Stimulated activated naive B cell treated with anti-CD40 and anti-IgM and Interleukin-4, amounts not matched to agents 10 μg/mL and 1 μg/mL and 100 μg/mL, for 72 hours (primary cell): ENCODE results near the gene PTPRN2.

ENCODE experiments used
- ATAC-seq, 2 donors: fragments of 150-1000 bp; cut with Tn5 transposase; replicated peaks; 2 replicates each; pipeline ENCODE4 v1.10.0; 2021; ENCODE audit warnings: moderate library complexity in 1 of 2
- DNase-seq: peaks from one replicate; pipeline ENCODE4 v3.0.0; 2021
- H3K27ac Mint-ChIP-seq: one replicate; pipeline ENCODE4 v1.8.0; 2022; ENCODE audit warnings: mild to moderate bottlenecking, mixed read lengths
- H3K27me3 Mint-ChIP-seq, 2 donors: one replicate each; pipeline ENCODE4 v1.8.0; 2022; ENCODE audit warnings: mixed read lengths in 2 of 2
- H3K36me3 Mint-ChIP-seq, 2 donors: one replicate each; pipeline ENCODE4 v1.8.0; 2022; ENCODE audit warnings: mixed read lengths in 2 of 2, mild to moderate bottlenecking in 1 of 2
- H3K4me1 Mint-ChIP-seq, 2 donors: one replicate each; pipeline ENCODE4 v1.8.0; 2022; ENCODE audit warnings: mixed read lengths in 2 of 2, mild to moderate bottlenecking in 1 of 2
- H3K4me3 Mint-ChIP-seq, 2 donors: one replicate each; pipeline ENCODE4 v1.8.0; 2022; ENCODE audit warnings: mild to moderate bottlenecking in 2 of 2, mixed read lengths in 2 of 2, moderate library complexity in 1 of 2
- H3K9me3 Mint-ChIP-seq, 2 donors: one replicate each; pipeline ENCODE4 v1.8.0; 2022; ENCODE audit warnings: mixed read lengths in 2 of 2, mild to moderate bottlenecking in 1 of 2

PTPRN2 gene

DNA sequence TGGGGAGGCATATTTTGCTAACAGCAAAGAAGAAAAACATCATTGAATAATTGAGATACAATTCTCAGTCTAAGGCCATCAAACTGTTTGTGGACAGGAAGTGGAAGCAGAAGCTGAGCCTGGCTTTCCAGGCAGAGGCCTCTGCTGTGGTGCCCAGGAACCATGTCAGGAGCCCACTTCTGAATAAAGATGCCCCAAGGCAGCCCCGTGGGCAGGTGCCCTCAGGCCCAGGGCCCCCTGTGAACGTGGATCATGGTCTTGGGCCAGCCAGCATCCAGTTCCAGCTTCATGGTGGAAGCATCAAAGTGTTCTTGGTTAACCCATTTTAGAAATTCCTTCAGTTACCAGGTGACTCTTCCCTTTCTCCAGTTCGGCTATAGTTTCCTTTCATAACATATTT is 346.8 kb downstream of the PTPRN2 start:
- Mint-ChIP-seq H3K9me3 (peaks cover 0 to 4% of the 10 kb centered on the region in 2 donors), H3K4me3 (no peak overlapping the region), H3K27ac (no peak overlapping the region), H3K4me1 (no peaks in the 10 kb centered on the region), H3K27me3 (no peaks in the 10 kb centered on the region), H3K36me3 (no peaks in the 10 kb centered on the region)
- ATAC-seq: no peak
- no peak for DNase-seq

DNA sequence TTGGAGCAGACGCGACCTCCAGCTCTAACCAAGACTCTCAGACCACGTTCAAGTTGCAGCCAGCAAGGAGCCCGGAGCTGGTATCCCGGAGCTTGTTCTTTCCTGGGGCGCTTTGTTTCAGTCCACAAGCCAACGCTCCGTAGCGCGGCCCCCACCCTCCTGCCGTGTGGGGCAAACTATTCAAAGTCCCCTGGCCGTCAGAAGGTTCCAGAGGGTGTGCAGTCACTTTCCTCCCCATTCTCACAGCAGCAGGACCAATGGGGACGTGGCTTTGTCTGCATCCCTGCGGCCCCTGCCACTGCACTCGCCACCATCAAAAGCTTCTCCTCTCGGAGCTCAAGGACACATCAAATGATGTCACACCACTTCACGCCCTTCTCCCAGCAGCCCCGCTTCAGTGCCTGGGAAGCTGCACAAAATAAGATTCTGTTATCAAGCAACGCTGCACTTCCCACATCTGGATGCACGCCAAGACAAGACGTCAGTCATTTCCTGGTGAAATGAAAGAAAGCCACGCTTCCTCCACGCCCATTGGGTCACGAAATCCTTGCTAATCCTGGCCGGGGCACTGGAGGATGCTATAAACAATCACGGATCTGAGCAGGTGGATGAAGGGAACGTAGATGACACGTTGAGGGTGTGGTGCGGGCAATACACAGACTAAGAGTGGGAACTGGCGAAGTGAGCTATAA is 348.2 kb downstream of the PTPRN2 start:
- ATAC-seq: no peak
- Mint-ChIP-seq H3K9me3 (peaks cover 0 to 10% of the 10 kb centered on the region in 2 donors), H3K4me1 (no peaks in the 10 kb centered on the region), H3K27me3 (no peaks in the 10 kb centered on the region), H3K27ac (no peak overlapping the region), H3K4me3 (no peak overlapping the region), H3K36me3 (no peaks in the 10 kb centered on the region)
- DNase-seq: no peak

GRCh38 chr7:158238616-158239289 is 348.9 kb downstream of the PTPRN2 start:
- ATAC-seq (no peak), DNase-seq (no peak)
- Mint-ChIP-seq H3K27ac (no peak overlapping the region), H3K4me1 (no peaks in the 10 kb centered on the region), H3K9me3 (peaks cover 5 to 15% of the 10 kb centered on the region in 2 donors), H3K27me3 (no peaks in the 10 kb centered on the region), H3K4me3 (no peak overlapping the region), H3K36me3 (no peaks in the 10 kb centered on the region)

DNA sequence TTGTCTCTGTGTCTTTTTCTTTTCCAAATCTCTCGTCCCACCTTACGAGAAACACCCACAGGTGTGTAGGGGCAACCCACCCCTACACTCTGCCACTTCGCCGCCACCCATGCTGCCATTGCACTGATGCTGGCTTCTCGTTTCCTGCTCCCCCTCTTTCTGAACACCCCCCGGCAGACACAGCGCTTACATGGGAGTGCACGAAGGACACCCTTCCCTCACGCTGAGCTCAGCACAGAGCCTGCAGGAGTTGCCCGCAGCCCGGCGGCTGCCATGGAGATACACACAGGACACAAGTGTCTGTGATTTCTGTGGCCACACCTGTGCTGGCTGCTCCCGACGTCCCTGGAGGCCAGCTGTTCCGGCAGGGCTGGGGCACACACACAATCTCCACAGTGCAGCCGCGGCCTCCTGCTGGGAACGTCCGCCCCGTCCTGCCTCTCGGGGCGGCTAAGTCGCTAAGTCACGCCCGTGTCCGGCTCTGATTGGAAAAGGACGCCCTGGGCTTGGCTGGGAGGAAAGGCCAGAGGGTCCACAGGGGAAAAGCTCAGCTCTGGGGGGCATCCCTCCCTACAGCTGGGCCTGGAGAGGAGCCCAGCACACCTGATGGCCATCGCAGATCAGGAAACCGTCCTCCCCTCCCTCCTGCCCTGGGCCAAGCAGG is 349.8 kb downstream of the PTPRN2 start:
- Mint-ChIP-seq H3K27ac (no peak overlapping the region), H3K4me1 (no peaks in the 10 kb centered on the region), H3K36me3 (no peaks in the 10 kb centered on the region), H3K4me3 (no peak overlapping the region), H3K9me3 (peaks cover 7 to 18% of the 10 kb centered on the region in 2 donors), H3K27me3 (no peaks in the 10 kb centered on the region)
- DNase-seq (no peak), ATAC-seq (no peak)

DNA sequence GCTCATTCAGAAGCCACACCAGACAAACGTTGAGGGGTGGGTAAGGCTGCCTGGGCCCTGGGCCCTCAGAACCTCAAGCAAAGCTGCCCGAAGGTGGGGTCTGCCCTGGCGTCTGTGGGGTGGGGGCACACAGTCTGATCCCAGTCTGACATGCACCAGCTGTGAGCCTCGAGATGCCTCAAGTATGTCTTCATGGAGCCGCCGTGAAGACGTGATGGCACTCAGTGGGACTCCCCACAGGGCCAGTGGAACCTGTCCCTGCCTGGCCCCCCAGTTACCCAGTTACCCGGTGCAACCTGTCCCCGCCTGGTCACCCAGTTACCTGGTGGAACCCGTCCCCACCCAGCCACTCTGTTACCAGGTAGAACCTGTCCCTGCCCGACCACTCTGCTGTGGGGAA is 351.2 kb downstream of the PTPRN2 start:
- Mint-ChIP-seq H3K9me3 (peaks cover 10 to 21% of the 10 kb centered on the region in 2 donors), H3K36me3 (no peaks in the 10 kb centered on the region), H3K27ac (no peak overlapping the region), H3K4me1 (no peaks in the 10 kb centered on the region), H3K4me3 (no peak overlapping the region), H3K27me3 (no peaks in the 10 kb centered on the region)
- no peak for ATAC-seq
- no peak for DNase-seq

DNA sequence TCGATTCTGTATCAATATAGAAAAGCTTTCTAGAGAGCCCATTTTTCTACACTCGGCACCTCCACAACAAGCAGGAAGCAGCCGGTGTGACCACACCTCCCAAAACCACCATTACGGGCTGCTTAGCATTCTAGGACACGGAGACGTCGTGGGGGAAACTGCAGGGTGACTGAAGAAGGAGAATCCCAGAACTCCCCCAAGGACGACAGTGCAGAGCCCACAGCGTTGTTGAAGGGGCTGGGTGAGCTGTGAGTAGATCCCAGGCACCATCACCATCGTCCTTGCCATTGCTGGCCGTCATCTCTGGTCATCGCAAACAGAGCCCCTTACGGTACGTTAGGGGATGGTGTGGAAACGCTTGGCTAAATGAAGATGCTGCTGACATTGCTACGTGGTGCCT is 351.8 kb downstream of the PTPRN2 start:
- no peak overlapping the region for H3K4me3 Mint-ChIP-seq
- peaks cover 10 to 24% of the 10 kb centered on the region in 2 donors for H3K9me3 Mint-ChIP-seq
- DNase-seq (no peak), ATAC-seq (no peak)
- H3K27me3 Mint-ChIP-seq: no peaks in the 10 kb centered on the region
- H3K27ac Mint-ChIP-seq: no peak overlapping the region
- no peaks in the 10 kb centered on the region for H3K36me3 Mint-ChIP-seq
- H3K4me1 Mint-ChIP-seq: no peaks in the 10 kb centered on the region

- Mint-ChIP-seq H3K36me3 (no peaks in the 10 kb centered on the region), H3K4me3 (no peak overlapping the region), H3K27me3 (no peaks in the 10 kb centered on the region), H3K27ac (no peak overlapping the region), H3K4me1 (no peaks in the 10 kb centered on the region), H3K9me3 (peaks cover 32 to 39% of the 10 kb centered on the region in 2 donors)
- ATAC-seq: no peak
- DNase-seq: no peak
Measured at GRCh38 chr7:158229945-158230344, 357.7 kb downstream of the PTPRN2 start.

DNA sequence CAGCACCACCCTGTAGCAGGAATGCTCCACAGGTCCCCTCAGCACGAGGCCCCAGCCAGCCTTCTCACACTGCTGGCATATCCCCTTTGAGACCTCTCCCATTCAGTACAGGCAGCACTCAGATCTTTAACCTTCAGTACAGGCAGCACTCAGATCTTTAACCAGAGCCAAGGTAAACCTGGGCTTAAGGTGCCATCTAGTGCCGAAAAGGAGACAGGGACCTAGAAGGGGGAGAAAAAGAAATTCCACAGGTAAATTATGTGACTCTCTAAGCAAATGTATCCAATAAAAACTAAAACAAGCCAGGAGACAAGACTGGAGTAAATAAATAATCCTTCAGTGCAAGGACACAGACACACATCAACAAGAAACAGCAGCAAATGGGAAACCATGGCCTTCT is 358.6 kb downstream of the PTPRN2 start:
- Mint-ChIP-seq H3K36me3 (no peaks in the 10 kb centered on the region), H3K27ac (no peak overlapping the region), H3K4me1 (no peaks in the 10 kb centered on the region), H3K9me3 (peaks cover 32 to 34% of the 10 kb centered on the region in 2 donors), H3K27me3 (no peaks in the 10 kb centered on the region), H3K4me3 (no peak overlapping the region)
- DNase-seq (no peak), ATAC-seq (no peak)

DNA sequence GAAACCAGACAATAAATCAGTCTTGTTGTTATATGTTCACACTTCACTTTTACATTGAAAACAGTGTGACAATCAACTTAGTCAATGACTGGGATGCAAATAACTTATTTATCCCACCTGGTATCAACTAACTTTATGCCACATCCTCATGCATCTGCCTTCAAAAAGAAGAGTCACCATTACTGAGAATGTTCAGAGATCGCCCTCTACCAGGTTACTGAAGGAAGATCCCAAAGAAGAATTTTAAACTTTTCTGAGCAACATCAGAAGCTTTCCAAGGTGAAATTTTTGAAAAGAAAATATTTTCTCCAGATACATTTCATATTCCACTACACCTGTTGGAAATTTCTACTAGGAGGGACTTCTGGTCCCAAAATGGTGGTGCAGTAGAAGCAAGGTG is 359.5 kb downstream of the PTPRN2 start:
- DNase-seq (no peak), ATAC-seq (no peak)
- no peaks in the 10 kb centered on the region for H3K27me3 Mint-ChIP-seq
- no peak overlapping the region for H3K4me3 Mint-ChIP-seq
- H3K36me3 Mint-ChIP-seq: no peaks in the 10 kb centered on the region
- no peak overlapping the region for H3K27ac Mint-ChIP-seq
- peaks cover 29 to 30% of the 10 kb centered on the region in 2 donors for H3K9me3 Mint-ChIP-seq
- H3K4me1 Mint-ChIP-seq: no peaks in the 10 kb centered on the region

- Mint-ChIP-seq H3K4me1 (no peaks in the 10 kb centered on the region), H3K27ac (no peak overlapping the region), H3K4me3 (no peak overlapping the region), H3K9me3 (peaks cover 29% of the 10 kb centered on the region in 2 donors), H3K36me3 (no peaks in the 10 kb centered on the region), H3K27me3 (no peaks in the 10 kb centered on the region)
- DNase-seq (no peak), ATAC-seq (no peak)
Measured at GRCh38 chr7:158227258-158227984, 360.2 kb downstream of the PTPRN2 start.

- no peak overlapping the region for H3K4me3 Mint-ChIP-seq
- H3K27ac Mint-ChIP-seq: no peak overlapping the region
- H3K36me3 Mint-ChIP-seq: no peaks in the 10 kb centered on the region
- no peaks in the 10 kb centered on the region for H3K27me3 Mint-ChIP-seq
- peaks cover 17 to 18% of the 10 kb centered on the region in 2 donors for H3K9me3 Mint-ChIP-seq
- no peak for ATAC-seq
- H3K4me1 Mint-ChIP-seq: no peaks in the 10 kb centered on the region
- no peak for DNase-seq
Measured at GRCh38 chr7:158216198-158216597, 371.4 kb downstream of the PTPRN2 start.

GRCh38 chr7:158209435-158209834 is 378.2 kb downstream of the PTPRN2 start:
- DNase-seq: no peak
- H3K36me3 Mint-ChIP-seq: no peaks in the 10 kb centered on the region
- no peak overlapping the region for H3K27ac Mint-ChIP-seq
- H3K27me3 Mint-ChIP-seq: no peaks in the 10 kb centered on the region
- peaks cover 10 to 22% of the 10 kb centered on the region in 2 donors for H3K9me3 Mint-ChIP-seq
- no peak overlapping the region for H3K4me3 Mint-ChIP-seq
- no peak for ATAC-seq
- H3K4me1 Mint-ChIP-seq: no peaks in the 10 kb centered on the region

DNA sequence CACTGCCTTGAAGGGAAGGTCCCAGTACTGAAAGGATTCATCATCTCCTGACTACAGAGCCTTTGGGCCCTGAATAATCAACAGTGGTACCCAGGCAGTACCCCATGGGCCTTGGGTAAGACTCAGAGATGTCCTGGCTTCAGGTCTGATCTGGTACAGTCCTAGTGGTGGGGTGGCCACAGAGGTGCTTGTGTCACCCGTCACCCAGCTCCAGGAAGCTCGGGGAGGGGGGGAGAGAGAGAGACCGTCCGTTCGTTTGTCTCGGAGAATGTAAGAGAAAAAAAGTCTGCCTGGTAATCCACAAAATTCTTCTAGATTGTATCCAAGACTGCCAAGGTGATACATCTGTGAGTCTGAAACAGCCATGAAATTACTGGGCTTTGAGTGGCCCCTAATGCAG is 381.3 kb downstream of the PTPRN2 start:
- Mint-ChIP-seq H3K4me3 (no peak overlapping the region), H3K9me3 (peaks cover 7 to 20% of the 10 kb centered on the region in 2 donors), H3K27me3 (no peaks in the 10 kb centered on the region), H3K4me1 (no peaks in the 10 kb centered on the region), H3K36me3 (no peaks in the 10 kb centered on the region), H3K27ac (no peak overlapping the region)
- no peak for DNase-seq
- no peak for ATAC-seq

GRCh38 chr7:158204453-158204852 is 383.2 kb downstream of the PTPRN2 start:
- Mint-ChIP-seq H3K4me1 (no peaks in the 10 kb centered on the region), H3K4me3 (no peak overlapping the region), H3K9me3 (peaks cover 3 to 8% of the 10 kb centered on the region in 2 donors), H3K36me3 (no peaks in the 10 kb centered on the region), H3K27me3 (no peaks in the 10 kb centered on the region), H3K27ac (no peak overlapping the region)
- no peak for ATAC-seq
- no peak for DNase-seq
